GDM1 (cell line): ENCODE results near the gene ARHGAP15.
"Not testable (repeated sequence)": the region's sequence is repeated elsewhere in the genome, so short reads cannot be mapped to it uniquely, and the experiment has no call there.

Experiments
- DNase-seq: peaks from one replicate; lab custom pipeline; 2025; lab: John Stamatoyannopoulos, UW

Gene ARHGAP15

DNA sequence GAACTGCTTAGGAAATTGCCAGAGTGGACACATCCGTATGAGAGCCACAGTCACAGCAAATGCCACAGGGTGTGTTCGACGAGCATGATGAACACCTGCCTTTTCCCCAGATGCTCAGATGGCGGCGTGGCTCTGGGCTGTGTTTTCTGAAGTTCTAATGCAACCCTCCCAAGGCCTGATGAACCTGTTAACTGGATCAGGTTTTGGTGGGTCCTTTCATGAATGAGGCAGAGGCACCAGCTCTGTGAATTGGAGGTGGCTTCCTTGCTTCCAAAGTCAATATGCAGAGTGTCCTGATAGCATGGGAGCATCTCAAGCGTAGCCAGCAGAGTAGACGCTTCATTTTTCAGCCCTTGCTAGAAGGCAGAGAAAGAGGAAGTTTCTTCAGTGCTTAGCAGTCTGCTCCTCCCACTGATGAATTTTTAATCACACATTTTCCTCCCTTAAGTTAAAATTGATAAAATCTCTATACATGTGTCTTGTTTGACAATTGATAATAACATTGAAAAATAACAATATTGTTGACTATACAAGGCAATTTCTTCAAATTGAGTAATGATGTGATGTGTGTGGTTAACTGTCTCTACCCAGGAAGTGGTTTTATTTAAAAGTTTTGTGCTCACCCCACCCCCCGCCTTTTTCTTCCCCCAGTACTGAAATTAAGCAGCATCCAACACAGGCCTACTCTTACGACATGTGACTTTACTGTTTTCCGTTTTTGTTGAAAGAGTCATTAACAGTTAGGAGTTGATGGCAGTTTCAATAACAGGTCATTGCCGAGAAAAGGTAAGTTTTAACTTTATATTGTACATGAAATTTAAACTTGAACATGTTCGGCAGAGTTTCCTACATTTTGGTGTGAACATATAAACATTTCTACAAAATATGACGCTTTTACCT, at the start of gene ARHGAP15:
ARHGAP15 (plus strand) TSS at position 739 of the 900 bp plus-strand sequence.
- DNase-seq = peak; percentile 48

DNA sequence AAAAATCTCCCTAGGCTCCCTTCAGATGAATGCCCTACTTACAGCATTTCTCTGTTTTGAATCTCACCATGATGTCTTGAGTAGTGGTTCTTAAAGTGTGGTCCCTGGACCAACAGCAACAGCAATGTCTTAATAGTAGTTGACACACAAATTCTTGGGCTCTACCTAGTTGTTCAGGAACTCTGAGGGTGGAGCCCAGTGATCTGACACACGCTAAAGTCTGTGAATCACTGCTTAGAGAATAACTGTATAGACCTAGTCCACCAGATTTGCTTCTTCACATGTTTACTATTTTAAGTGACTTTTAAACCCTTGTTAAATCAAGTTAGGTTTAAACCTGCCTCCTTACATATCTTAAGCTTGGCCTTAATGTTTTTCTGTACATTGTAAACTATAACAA, 47.6 kb upstream of the ARHGAP15 start:
- no peak for DNase-seq

GRCh38 chr2:143083636-143084035, 45.6 kb upstream of the ARHGAP15 start:
- no peak for DNase-seq

GRCh38 chr2:143084462-143084861, 44.8 kb upstream of the ARHGAP15 start:
- DNase-seq = no peak

GRCh38 chr2:143085125-143085784, 44.0 kb upstream of the ARHGAP15 start:
- no peak for DNase-seq

DNA sequence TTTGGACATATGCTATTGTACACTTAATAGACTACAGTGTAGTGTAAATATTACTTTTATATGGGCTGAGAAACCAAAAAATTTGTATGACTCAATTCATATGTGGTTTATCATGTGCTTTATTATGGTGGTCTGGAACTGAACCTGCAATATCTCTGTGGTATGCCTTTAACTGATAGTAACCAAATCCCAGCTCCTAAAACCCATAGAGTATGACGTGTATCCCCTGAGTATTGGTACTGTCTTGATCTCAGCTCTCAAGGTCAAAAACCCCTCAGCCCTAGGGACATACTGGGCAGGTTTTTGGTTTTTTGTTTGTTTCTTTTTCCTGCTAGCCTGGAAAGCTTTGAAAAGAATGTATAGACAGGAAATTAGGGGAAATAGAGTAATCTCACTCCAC, 42.2 kb upstream of the ARHGAP15 start:
- no peak for DNase-seq

DNA sequence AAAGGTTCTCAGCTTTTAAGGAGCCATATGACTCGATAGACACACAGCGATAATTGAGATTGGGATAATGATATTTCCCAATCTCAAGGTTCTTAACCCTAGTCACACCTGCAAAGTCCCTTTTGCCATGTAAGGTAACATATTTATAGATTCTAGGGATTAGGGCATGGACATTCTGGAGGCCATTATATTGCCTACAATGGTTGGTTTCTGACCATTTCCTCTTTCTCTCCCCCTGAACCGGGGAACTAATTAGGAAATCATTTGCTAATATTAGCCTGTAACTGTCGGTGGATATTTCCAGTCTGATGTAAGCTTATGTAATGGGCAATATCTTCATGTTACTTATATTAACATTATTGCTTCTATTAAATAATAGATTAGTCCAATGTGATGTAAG, 40.8 kb upstream of the ARHGAP15 start:
- no peak for DNase-seq

- not testable (repeated sequence) for DNase-seq
Observed at GRCh38 chr2:143089520-143089919, 39.7 kb upstream of the ARHGAP15 start.

DNA sequence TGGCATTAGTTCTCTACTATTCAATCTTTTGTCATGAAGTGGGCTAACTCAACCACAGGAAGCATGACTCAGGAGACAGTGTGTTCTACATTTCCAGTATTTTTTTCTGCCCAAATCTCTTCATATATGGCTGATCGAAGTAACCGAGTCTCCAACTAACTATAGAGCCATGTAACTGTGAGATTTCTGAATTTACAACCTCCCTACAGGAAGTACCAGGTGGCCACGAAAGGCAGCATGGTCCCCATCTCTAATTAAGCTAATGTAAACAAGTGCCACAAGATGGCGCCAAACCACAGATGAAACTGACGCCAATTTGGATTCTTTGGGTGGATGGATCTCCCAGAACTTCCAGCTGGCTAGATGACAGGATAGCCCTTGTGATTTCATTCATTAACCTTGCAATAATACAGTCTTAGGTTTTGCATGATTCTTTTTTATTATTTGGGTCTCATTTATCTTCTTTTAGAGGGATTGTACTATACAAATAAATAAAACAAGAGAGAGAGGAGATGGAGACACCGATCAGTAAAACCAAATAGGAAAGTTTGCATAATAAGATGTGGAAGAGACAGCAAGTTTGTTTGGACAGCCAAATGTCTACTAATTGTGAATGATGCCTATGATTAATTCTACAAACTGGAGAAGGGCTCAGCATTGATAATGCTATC, 18.3 kb upstream of the ARHGAP15 start:
- DNase-seq = peak; percentile 18

GRCh38 chr2:143117225-143117624, 12.0 kb upstream of the ARHGAP15 start:
- DNase-seq = no peak

GRCh38 chr2:143121079-143121478, 8.1 kb upstream of the ARHGAP15 start:
- no peak for DNase-seq

DNA sequence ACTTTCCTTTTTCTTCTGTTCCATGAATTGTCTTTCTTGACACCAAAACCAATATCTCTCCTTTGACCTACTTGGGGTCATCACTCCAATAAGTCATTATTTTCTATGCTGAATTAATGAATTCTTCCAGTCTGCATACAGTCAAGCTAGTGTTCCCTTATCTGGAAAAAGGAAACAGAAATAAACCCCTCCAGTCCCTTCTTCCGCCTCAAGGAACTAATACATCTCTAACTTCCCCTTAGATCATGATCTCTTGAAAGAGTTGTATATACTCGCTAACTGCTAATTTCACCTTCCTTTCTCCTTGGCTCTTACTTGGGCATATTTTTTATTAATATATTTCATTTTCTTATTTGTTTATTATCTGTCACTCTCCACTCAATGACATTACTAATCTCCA, 7.3 kb upstream of the ARHGAP15 start:
- DNase-seq = no peak

GRCh38 chr2:143123911-143124310, 5.3 kb upstream of the ARHGAP15 start:
- DNase-seq = no peak

- DNase-seq = no peak
Observed at GRCh38 chr2:143124445-143124844, 4.8 kb upstream of the ARHGAP15 start.

DNA sequence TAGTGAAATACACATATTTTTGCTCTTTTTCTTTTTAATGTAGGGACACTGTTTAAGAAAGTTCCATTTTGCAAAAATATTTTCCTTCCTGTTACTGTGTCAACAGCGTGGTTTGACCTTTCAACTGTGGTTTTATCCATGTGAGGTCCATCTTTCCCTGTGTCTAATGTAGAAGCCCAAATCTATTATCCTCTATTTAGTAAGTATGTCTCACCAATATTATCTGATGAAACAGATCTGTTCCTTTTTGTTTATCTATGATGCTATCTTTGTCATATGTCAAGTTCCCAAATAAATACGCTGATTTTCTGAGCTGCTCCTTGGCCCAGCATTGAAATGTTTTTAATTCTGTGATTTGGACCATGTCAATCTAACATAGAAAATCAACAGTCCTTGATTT, 3.5 kb upstream of the ARHGAP15 start:
- no peak for DNase-seq

DNA sequence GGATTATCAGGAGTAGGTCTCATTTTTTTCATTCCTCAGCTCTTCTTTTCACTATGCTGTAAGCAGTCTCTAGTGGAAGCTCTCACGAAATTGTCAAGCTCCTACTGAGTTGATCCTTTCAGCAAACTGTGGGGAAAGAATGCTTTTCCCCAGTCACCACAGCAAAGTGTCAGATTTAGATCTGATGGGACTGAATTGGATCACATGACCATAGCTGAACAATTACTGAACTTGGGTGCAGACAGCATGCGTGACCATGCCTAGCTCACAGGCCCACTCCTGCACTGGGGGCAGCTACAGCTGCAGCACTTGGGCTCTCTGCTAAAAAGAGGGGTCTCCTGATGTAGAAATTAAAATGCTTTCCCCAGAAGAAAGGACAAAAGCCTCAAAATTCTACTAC, 3.1 kb downstream of the ARHGAP15 start:
- DNase-seq = no peak

DNA sequence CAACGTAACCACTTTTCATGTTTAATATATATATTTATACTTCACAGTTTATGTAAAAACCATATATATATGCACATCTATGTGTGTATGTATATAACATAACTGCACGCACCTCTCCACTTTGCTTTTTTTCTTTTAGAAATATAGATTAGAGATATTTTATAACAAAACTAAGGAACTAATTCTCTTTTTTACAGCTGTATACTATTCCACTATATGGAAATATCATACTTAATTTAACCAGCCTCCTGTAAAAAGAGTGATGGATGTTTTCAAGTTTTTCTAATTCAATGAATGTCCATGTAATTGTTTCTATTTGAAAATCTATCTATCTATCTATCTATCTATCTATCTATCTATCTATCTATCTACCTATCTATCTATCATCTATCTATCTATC, 4.6 kb downstream of the ARHGAP15 start:
- no peak for DNase-seq

DNA sequence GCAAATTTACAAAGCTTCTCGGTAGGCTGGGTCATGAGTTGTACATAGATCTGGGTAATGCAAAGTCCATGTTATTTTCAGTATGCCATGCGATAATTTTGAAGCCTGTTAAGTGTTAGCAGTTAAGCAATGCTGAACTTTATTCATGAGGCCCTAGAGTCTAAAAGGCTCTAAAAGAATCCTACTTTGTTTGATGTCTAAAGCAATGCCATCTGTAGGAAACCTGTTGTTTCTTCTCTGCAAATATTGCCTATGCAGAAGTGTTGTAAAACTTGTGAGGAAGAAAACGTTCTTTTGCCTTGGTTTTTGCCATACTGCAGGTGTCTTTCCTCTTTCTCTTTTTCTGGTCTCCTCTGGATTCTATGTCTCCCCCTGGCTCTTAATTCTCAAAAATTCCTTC, 9.1 kb downstream of the ARHGAP15 start:
- no peak for DNase-seq

DNA sequence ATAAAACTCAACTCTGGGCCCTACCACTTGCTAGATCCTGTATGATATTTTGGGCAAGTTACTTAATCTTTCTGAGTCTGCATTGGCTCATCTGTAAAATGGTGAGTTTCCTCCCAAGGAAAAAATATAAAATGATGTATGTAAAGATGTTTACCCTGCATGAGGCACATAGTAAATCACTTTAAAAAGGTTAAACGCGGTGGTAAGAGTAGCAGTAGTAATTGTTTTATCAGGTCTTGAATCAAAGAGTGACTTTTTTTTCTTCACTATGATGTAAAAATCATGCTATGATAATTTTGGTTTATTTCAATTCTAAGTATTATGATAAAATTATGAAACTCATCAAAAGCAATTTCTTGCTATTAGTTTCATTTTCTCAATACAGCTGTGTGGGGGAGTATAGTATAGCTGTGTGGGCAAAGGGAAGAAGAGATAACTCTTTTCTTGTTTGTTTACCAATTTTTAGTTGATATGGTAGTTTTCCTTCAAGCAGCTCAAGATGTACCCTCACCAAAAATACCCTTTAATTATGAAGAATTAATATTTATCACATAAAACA, 10.7 kb downstream of the ARHGAP15 start:
- no peak for DNase-seq

DNA sequence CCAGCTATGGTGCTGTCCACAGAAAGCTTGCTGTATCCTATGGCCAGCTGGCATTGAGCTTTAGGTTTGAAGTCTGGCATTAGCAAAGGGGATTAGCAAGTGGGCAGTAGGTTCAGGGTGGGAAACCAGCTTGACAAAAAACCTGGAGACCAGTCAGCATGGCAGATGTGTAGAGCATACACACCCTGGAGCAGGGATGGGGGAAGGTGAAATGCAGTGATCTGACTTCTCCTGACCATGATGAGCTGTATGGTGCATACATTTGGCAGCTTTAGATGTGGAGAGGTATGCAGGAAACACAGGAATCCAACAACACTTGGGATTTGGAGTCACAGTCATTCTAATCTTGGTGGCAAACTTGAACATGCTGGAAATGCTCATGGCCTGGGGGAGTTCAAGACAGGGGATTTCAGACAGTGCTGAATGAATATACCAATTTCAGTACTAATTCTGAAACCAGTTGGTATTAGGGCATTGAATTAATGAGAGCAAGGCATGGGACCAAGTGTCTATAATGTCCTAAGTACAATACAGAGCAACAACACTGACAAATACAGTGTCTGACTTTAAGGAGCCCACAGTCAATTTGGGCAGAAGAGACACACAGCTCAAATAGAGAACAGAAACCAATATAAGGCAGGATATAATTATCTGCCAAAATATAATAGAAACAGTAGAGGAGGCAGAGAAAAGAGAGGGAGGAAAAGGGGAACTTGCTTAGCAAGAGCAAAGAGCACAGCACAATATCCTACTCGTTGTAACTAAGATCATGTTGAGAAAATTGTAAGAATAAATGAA, 11.8 kb downstream of the ARHGAP15 start:
- no peak for DNase-seq

DNA sequence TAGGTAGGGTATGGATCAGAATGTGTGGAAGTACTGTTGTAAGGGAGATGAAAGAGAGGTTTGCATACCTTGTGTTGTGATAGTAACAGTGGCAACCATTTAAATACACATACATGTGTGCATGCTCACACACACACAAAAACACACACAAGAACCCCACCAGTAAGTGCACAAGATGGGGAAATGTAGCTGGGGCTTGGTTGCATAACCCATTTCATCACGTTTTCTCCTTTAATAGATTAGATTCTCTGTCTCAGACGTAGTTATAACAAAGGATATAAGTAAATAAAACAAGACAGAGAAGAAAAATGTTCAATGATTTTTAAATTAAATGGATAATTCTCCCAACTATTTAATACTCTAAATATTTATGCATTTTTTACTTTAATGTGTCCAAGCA, 13.4 kb downstream of the ARHGAP15 start:
- DNase-seq = no peak
